Measurements from ENCODE around the gene DPY19L1.
"Not testable (repeated sequence)": the region's sequence is repeated elsewhere in the genome, so short reads cannot be mapped to it uniquely, and the experiment has no call there.

Gene DPY19L1

DNA sequence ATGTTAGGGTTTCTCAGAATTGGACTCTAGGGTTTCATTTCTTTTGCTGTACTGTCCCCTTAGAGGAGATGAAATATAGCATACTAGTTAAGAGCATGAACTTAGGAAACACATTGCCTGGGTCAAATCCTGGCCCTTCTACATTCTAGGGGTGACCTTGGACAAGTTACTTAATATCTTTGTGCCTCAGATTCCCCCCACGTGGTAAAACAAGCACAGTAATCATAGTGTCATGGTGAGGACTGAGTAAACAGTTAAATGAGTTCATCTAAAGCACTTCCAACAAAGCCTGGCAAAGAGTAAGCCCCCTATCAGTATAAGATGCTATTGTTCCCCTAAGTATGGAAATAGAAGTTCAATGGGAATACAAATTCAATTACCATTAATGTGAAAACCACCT lies 5.1 kb downstream of the DPY19L1 start:
- peak in 1 of 3 experiments; percentile 14 for DNase-seq

DNA sequence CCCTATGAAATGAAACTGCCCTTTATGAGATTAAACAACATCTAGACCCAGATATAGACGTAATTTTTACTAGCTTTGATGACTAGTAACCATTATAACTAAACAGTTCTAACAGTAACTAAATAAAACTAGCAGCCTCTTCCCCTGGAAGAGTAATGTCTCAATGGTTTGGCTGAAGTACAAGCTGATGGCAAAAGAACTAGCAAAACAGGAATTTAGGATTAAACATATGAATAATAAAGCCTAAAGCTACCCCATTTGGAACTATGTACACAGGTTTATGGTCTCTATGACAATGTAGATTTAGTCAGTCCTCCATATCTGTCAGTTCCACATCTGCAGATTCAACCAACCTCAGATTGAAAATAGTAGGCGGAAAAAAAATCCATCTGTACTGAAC lies 6.4 kb downstream of the DPY19L1 start:
- DNase-seq: no peak

DNA sequence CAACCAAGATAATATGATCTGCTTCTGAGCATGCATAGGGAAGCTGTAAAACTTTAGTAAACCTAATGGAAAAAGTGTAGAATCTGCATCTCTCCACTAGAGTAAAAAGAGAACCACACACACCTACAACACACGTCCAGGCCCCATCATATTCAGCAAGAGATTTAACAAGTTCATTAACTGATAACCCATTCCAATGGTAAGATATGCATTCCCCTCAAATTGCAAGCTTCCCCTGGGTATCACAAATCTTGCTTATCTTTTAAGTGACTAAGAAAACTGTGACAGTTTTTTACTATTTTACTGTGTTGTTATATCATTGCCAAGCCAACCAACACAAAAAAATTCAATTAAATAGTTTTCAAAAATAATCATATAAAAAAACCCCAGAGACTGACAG lies 8.0 kb downstream of the DPY19L1 start:
- DNase-seq: no peak

DNA sequence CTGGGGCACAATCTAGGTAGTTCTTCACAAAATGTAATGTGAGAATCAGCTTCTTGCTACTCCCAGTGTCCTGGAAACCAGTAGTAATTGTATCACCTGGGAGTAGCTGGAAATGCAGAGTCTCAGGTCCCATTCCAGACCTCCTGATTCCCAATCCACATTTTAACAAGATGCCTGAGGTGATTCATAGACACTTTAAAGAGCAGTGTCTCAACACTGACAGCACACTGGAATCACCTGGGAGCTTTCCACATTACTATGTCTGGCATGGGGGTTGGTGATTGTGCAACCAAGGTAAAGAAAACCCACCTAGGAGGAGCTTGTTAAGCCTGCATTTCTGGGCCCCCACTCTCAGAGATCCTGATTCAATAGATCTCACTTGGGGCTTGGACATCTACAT lies 11.1 kb downstream of the DPY19L1 start:
- no peak for DNase-seq

DNA sequence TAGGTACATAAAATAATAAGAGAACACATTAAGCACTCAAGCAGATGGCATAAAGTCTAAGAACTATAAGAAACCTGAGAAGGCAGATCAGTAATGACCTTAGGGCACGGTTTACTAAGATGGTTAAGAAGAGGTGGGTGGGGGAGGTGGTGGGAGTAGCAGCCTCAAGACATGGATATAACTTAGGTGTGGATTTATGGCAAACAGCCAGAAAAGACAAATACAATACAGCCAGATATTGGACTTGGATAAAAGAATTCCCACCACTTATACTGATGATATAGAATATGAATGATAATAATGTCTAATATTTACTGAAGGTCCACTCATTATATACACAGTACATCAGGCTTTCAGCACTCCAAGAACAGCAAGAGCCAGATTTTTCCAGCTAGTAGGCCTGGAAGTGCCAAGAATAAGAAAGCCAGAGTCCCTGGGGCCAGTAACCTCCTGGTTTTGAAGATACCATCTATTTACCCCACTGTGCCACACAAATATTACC lies 11.9 kb downstream of the DPY19L1 start:
- DNase-seq: peak in 1 of 3 experiments; percentile 18

DNA sequence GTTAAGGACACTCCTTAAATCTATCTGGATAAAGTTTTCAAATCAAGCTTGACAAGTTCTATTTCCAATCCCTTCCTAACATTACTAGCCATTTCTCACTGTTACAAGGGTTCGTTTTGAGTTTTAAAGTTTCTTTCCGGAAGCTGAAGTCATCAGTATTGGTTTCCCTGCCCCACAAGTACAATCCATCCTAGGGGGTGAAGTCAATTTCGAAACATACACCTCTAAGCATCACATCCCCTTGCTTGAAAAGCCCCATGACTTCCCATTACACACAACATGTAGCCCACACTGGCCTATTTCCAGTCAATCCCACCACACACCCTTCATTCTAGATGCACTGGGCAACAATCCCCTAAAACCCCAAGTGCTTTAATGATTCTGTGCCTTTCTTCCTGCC lies 13.0 kb downstream of the DPY19L1 start:
- no peak for DNase-seq

DNA sequence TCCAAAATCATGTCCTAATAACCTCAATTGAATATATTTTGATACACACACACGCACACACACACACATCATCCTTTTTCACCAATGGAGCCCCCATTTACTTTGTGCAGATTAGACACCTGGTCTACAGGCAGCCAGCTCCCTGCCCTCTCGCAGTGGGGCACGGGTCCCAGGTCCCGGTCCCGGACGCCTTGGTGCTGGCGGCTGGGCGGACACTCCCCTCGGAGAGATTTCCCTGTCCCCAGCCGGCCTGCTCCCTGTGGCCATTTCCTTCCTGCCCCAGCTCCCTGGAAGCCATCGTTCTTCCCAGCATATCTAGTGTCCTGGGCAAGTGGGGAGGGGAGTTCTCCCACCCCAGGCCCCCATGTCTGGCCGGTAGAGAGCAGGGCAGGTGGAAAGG lies 14.6 kb downstream of the DPY19L1 start:
- no peak for DNase-seq

DNA sequence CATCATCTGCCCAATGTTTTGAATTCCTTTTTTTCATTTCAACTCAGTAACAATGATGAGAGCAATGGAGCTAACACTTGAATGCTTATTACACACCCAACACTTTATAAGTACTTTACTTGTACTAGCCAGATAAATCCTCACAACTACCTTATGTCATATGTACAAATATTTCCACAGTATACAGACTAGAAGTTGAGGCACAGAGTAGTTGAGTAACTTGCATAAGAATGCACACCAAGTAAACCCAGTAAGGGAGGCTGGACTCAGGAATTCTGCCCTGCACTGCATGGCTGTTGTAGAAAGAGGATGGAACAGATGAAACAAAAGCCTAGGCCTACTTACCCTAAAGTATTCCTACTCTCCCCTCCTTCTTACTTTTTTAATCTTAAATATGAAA lies 15.8 kb downstream of the DPY19L1 start:
- no peak for DNase-seq

DNA sequence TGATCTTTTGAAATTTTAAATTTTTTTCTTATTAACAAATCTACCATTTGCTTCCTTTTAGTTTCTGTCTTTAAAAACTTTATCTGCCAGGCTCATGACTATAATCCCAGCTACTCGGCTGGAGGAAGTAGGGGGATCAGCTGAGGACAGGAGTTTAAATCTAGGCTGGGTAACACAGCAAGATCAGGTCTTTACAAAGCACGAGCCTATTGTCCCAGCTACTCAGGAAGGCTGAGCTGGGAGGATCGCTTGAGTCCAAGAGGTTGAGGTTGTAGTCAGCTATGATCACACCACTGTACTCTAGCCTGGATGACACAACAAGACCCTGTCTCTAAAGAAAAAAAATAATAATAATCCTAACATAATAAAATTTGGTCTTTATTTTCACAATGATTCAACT lies 17.5 kb downstream of the DPY19L1 start:
- DNase-seq: no peak

DNA sequence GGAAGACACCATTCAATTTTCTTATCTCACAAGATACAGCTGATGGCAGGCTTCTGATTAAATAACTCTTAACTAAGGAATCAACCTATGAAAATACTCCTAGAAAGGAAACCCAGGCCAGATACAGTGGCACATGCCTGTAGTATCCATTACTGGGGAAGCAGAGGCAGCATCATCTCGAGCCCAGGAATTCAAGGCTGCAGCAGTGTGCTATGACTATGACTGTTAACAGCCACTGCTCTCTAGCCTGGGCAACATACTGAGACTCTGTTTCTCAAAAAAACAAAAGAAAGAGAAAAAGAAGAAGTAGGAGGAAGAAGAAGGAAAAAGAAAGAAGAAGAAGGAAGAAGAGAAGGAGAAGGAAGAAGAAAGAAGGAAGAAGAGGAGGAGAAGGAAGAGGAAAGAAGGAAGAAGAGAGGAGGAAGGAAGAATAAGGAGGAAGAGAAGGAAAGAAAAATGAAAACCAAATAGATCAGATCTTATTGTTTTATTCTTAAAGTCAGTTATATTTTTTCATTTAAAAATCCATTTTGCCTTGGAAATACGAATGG lies 18.0 kb downstream of the DPY19L1 start:
- DNase-seq: no peak

DNA sequence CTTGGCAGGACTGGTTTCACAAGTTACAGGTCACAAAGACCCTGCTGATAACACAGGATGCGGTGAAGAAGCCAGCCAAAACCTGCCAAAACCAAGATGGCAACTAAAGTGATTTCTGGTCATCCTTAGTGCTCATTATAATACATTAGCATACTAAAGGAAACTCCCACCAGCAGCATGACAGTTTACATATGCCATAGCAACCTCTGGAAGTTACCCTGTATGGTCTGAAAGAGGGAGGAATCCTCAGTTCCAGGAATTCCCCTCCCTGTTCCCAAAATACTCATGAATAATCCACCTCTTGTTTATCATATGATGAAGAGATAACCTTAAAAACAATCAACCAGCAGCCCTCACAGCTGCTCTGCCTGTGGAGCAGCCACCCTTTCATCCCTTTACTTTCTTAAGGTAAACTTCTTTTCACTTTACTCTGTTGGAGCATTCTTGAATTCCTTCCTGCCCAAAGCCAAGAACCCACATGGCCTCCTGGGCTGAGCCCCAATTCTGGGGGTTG lies 21.9 kb downstream of the DPY19L1 start:
- no peak for DNase-seq

DNA sequence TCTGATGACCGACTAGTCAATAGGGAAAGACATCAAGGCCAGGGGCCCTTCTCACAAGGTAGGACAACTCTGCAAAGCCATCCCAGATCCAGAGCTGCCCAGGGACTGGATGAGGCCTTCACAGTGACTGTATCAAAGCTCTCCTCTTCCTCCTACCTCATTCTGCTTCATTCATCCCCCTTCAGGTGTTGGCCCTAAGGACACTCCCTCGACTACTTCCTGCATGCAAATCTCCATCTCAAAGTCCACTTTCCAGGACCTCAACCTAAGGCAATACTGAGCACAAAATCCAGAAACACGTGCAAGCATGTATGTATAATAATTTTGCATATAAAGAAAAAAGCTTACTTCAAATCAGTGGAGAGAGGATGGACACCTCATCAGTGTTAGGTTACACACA lies 25.1 kb downstream of the DPY19L1 start:
- no peak for DNase-seq

DNA sequence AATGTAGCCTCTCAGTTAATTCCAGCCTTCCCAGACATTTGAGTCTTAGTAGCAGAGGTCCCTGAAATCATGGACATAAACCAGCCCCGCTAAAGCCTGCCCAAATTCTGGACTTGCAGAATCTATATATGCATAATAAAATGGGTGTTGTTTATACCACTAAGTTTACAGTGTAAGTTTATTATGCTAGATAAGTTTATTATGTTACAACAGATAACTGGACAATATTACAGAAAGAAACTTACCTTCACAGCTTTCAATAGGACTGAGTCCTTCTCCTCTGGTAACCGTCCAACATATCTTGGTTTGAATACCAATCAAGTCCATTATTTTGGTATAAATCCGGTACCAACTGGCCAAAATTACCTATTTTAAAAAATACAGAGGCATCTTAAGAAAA lies 26.2 kb downstream of the DPY19L1 start:
- no peak for DNase-seq

DNA sequence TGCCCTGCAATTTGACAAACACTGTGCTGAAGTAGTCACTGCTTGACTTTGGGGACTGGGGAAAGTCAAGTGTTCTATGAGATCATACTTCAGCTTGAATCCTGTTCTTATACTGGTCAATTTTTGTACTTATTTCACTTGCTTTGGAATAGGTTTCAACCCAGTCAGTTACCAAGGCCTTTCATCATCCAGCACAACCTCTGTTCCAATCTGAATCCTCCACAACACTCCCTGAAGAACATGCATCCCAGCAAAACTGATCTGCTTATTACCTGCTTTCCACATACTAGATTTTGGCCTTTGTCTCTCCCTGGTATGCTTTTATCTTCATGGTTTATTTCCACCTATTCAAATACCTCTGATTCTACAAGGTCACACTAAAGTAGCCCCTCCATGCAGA lies 29.5 kb downstream of the DPY19L1 start:
- no peak for DNase-seq

DNA sequence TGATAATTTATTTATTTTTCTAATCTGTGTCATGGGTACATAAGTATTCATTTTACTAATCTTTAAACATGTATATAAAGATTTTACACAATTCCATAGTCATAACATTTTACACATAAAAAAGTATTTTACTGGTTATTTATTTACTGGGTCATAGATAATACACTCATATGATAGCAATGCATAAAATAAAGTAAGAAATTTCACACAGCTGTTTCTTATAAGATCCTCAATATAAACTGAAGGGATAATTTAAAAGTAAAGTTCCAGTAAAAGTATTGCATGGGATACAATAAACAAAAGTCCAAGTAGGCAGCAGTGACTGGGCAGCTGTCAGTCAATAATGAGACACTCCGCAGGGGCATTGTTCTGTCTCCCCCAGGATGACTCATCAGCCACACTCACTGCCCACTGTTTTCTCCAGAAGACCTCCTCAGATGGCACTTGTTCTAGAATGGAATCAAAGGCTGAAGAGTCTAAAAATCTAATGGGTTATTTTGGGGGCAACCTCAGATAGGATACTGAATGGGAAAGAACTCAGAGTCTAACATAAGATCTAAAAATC lies 32.7 kb downstream of the DPY19L1 start:
- DNase-seq: no peak

DNA sequence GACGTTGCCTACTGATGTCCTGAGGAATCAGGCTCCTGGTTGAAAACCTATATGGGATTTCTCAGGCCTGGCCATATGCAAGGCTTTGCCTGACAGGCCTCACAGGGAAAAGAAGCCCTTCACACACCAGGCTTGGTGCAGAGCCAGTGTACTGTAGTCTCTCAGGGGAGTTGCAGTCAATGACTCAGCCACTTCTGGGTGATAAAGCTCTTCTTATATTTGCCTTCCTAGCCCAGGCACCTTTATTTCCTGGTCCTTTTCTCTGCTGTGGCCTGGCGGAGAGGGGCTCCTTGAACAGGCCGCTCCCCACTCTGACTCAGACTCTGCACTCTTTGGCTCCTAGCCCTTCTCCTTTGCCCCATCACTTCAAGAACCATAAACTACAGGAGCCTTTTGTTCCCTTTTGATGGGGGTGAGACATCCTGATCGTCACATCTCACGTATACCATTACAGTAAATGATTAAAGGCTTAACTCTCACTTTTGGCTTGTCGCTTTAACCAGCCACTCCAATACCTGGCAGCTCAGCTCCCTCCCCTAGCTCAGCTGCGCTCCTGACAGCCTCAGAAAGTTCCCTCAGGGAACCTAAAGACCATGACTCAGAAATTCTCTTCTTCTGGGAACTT lies 33.5 kb downstream of the DPY19L1 start:
- peak; percentile 10 to 80 (median 49) for DNase-seq

DNA sequence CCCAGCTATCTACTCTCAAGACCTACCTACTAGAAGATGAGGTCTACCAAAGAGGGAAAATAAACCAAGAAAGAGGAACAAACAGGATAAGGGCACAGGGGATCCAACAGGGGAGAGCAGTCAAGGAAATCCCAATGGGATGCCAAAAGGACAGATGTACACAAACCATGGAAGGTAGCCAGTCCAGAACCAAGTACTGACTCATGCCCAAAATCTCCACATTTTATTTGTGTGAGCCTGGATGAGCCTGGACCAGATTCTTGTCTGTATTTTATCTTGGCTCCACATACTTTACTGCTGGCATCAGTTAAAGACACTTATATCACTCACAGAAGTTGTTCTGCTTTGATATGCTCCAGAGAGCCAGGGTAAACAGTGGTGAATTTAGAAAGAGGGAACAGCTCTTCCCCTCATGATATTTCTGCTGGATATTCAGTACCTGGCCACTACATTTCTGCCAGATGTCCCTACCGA lies 34.1 kb downstream of the DPY19L1 start:
- not testable (repeated sequence) for DNase-seq

DNA sequence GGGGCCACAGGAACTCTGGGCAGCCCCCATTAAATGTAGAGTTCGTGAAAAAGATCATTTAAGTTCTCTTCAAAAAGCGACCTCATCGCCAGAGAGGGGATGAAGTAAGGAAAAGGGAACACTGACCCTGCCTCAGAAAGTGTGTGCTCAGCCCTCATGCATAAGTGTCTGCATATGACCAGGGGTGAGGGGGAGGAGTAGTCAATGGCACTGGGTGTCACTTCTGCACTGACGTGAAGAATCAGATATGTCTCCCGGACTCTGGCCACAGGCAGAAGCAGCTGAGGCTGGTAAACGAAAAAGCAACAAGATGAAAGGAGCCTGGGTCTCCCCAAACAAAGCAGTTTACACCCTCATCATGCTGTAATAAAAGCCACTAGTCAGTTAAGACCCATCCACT lies 39.0 kb downstream of the DPY19L1 start:
- not testable (repeated sequence) for DNase-seq

DNA sequence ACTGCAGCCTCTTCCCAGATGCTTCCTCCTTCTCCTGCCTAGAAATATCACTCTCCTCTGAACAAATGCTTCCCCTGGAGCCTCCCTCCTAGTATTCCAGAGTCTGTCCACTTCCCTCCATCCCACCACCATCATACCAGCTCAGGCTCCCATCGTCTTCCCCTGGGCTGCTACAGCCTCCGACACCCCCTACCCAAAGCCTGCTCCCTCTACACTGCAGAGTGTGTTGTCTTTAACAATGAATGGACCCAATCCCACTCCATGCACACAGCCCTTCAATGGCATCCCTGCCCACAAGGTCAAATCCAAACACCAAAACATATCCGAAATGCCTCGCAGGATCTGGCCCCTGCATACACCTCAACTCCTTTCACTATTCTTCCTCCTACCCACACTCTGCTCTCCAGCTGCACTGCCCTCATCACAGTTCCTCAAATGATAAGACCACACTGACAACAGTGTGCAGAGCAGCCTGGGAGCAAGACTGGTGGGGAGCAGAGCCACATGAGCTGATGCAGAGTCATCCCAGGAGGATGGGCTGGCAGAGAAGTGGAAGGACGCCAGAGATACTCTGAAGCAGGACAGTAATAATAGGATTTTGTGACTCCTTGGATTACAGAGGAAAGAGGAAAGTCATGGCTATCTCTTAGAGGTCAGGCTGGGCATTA lies 40.7 kb downstream of the DPY19L1 start:
- not testable (repeated sequence) for DNase-seq

DNA sequence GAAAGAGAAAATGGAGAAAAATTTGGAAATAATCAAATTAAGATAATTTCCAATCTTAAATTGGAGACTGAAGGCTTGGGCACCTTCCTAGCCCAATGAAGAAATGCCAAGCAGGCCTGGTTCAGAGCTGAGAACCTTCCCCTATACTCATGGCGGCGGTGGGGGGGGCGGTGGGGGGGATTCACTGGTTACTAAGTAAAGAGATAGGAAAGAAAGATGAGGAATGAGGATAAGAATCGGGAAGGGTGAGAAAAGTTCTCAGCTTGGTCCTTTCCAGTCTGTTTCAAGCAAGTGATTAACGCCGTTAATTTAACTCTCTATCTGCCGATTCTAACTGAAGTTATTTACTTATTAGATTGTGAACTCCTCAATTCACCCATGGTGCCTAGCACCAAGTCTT lies 41.5 kb downstream of the DPY19L1 start:
- no peak for DNase-seq

DNA sequence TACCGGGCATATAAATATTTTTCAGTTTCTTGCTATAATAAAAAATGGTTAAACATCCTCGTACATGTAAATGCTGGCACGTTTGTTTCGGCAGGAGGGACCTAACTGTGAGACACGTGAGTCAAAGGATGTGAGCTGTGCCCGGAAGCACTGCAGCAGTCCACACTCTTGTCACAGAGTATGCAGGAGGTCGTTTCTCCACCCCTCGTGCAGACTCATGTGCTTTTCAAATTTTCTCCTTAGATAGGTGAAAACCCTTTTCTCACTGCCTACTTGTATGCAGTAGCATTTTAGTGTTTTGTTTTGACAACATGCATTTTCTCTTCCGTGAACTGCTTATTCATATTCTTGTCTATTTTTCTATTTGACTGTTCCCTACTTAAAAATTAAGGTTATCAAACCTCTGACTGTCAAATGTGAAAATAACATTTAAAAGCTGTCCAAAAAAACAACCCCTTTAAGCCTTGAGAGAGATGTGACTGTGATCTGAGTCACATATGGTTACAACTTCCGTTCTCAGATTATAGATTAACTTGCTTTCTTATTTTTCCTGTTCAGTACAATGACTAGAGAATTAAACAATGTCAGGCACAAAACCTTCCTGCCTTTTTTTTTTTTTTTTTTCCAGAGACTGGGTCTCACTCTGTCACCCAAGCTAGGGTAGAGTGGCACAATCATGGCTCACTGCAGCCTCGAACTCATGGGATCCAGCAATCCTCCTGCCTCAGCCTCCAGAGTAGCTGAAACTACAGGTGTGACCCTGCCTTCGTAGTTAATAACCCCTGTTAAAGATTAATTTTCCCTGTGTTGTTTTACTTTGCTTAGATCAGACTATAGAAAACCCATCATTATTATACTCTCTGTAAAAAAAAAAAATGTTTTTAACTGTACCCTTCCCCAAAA lies 45.1 kb downstream of the DPY19L1 start:
- no peak for DNase-seq

DNA sequence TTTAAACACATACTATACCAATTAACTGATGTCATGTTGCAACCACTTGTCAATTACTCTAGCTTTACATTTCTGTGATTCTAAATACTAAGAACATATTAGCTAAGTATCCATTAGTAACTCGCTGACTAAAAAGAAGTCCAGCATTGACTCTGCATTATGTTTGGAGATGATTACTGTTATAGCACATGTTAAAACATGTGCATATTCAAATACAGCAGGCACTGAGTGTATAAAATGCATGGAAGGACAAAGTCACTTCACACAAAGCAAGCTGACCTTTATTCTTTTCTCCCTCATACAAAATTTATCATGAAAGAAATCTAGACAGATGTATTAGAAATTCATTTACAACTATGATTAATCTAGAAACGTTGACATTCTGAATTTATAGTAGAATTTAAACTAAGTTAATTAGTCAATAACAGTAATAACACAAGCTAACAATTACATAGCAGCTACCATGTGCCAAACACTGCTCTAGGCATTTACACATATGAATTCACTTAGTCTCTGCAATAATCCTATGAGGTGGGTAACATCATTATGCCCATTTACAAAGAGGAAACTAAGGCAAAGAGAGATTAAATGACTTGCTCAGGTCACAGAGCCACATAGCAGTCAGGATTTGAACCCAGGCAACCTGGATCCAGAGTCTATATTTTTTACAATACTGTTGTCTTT lies 48.7 kb downstream of the DPY19L1 start:
- not testable (repeated sequence) for DNase-seq
